SU-DHL-6 (cell line): ENCODE results near the gene RFFL.
"Not testable (repeated sequence)": the region's sequence is repeated elsewhere in the genome, so short reads cannot be mapped to it uniquely, and the experiment has no call there.

Experiments
- CTCF ChIP-seq: fragments of 200-600 bp; sonication (generic); IDR thresholded peaks from one replicate; pipeline ENCODE4 v1.5.1; 2017; ENCODE audit warnings: antibody characterized with exemption, mild to moderate bottlenecking, low read length, moderate library complexity; ENCODE audit not compliant: insufficient read depth, poor library complexity, severe bottlenecking
- EZH2phosphoT487 ChIP-seq: fragments of 200-600 bp; sonication (generic), shearing (Covaris generic); conservative IDR thresholded peaks from 2 replicates; pipeline ENCODE4 v1.6.1; 2018; ENCODE audit warnings: mild to moderate bottlenecking, antibody characterized with exemption, low read length, moderate library complexity, mixed read lengths

DNA sequence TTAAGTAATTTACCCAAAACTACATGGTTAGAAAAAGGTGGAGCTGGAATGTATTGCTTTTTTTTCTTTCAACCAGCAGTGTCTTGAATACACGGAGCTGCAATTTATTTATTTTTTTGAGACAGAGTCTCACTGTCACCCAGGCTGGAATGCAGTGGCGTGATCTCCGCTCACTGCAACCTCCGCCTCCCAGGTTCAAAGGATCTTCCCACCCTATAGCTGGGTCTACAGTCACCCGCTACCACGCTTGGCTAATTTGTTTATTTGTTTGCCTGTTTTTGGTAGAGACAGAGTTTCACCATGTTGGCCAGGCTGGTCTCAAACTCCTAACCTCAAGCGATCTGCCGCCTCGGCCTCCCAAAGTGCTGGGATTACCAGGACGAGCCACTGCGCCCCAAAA lies 27.2 kb upstream of the RFFL start:
- TF ChIP-seq CTCF, EZH2phosphoT487: not testable (repeated sequence)
